HepG2 (cell line): Measurements from ENCODE around the gene VPS13C. TPM values are rescaled to one million over a fixed set of nuclear protein-coding genes. Genes with fewer than 3 reads are reported as not detected.

Experiments used
- ATAC-seq: fragments of 200-7000 bp; cut with Tn5 transposase; 3 replicates; pipeline ENCODE4 v1.9.1; 2020; ENCODE audit warnings: mild to moderate bottlenecking, moderate library complexity
- BruUV-seq: library from RNA; stranded (reverse); fragments of 400-500 nt; replicated peaks from 2 replicates; lab custom pipeline; 2021; lab: Mats Ljungman, UMichigan
- CTCF ChIA-PET: fragments of 300-600 bp; formaldehyde crosslinking; extraction: SDS; loops from one replicate; lab custom pipeline; 2021; ENCODE audit warnings: low total read pairs, inconsistent platforms, low intra/inter-chr PET ratio; lab: Yijun Ruan, JAX
- POLR2A ChIA-PET: fragments of 350-600 bp; sonication (Branson Sonifier 250); formaldehyde crosslinking; loops from one replicate; lab custom pipeline; 2020; ENCODE audit warnings: antibody characterized with exemption, inconsistent platforms; lab: Yijun Ruan, JAX
- DNase-seq: peaks from one replicate; pipeline ENCODE4 v3.0.0-alpha.2; 2015; ENCODE audit warnings: low spot score
- FAIRE-seq: peaks from 3 replicates; lab custom pipeline; 2011; peaks lifted over from hg19 to GRCh38; lab: Jason Lieb, UNC
- H2AFZ ChIP-seq: one replicate; pipeline ENCODE4 v1.6.1; 2011; ENCODE audit warnings: low read length, inconsistent platforms
- H3K27ac ChIP-seq: fragments of 300-600 bp; 3 replicates; pipeline ENCODE4 v1.8.0; 2011; ENCODE audit warnings: mixed run types, mild to moderate bottlenecking, mixed read lengths, low read length, inconsistent platforms; ENCODE audit not compliant: insufficient read depth; ENCODE audit errors: extremely low read length
- H3K27me3 ChIP-seq, 2 experiments: fragments of 200-600 bp in 1 of 2; 2 replicates in 1 of 2; 3 replicates in 1 of 2; pipeline versions ENCODE4 v1.6.0 to v1.8.0; 2011; ENCODE audit warnings: low read length in 2 of 2, mild to moderate bottlenecking in 2 of 2, moderate library complexity in 2 of 2, inconsistent platforms in 1 of 2; ENCODE audit not compliant: insufficient read depth in 2 of 2, control insufficient read depth in 1 of 2
- H3K36me3 ChIP-seq, 2 experiments: fragments of 200-600 bp in 1 of 2; replicated peaks in 1 of 2; 2 replicates in 1 of 2; 3 replicates in 1 of 2; pipeline versions ENCODE4 v1.5.1 to v1.8.0; 2011; ENCODE audit warnings: low read length in 2 of 2, inconsistent platforms in 1 of 2; ENCODE audit not compliant: insufficient read depth in 2 of 2, control insufficient read depth in 1 of 2
- H3K4me1 ChIP-seq: 2 replicates; pipeline ENCODE4 v1.5.1; 2012; ENCODE audit warnings: low read length, inconsistent platforms; ENCODE audit not compliant: insufficient read depth
- H3K4me2 ChIP-seq: 2 replicates; pipeline ENCODE4 v1.6.0; 2011; ENCODE audit warnings: low read depth, low read length, inconsistent platforms
- H3K4me3 ChIP-seq, 3 experiments: fragments of 200-600 bp in 1 of 3; sonication (generic), shearing (Covaris generic) in 1 of 3; replicated peaks in 1 of 3; 2 replicates each; pipeline ENCODE4 v1.5.1; 2011 to 2016; ENCODE audit warnings: low read length in 3 of 3, inconsistent platforms in 2 of 3, low read depth in 2 of 3, mild to moderate bottlenecking in 2 of 3, control low read depth in 1 of 3, mixed read lengths in 1 of 3; ENCODE audit not compliant: insufficient read depth in 1 of 3
- H3K79me2 ChIP-seq: one replicate; pipeline ENCODE4 v1.6.1; 2011; ENCODE audit warnings: low read length, inconsistent platforms; ENCODE audit not compliant: insufficient read depth
- H3K9ac ChIP-seq: 2 replicates; pipeline ENCODE4 v1.6.0; 2011; ENCODE audit warnings: mild to moderate bottlenecking, low read depth, low read length, inconsistent platforms; ENCODE audit not compliant: insufficient read depth
- H3K9me3 ChIP-seq: 2 replicates; pipeline ENCODE4 v1.5.1; 2012; ENCODE audit warnings: mild to moderate bottlenecking, low read length
- H4K20me1 ChIP-seq: 2 replicates; pipeline ENCODE4 v1.6.0; 2011; ENCODE audit warnings: inconsistent platforms, mild to moderate bottlenecking, low read length, moderate library complexity; ENCODE audit not compliant: insufficient read depth
- ATM ChIP-seq: fragments of 450-650 bp; IDR thresholded peaks from 2 replicates; pipeline ENCODE4 v1.7.1; 2017; ENCODE audit warnings: mild to moderate bottlenecking, borderline replicate concordance
- CHD4 ChIP-seq: fragments of 200-600 bp; sonication (generic); IDR thresholded peaks from 2 replicates; pipeline ENCODE4 v1.7.0; 2017; ENCODE audit warnings: mild to moderate bottlenecking, low read length, borderline replicate concordance
- DBP ChIP-seq: sonication (generic); formaldehyde crosslinking; IDR thresholded peaks from 2 replicates; pipeline ENCODE4 v1.4.0; 2020; ENCODE audit warnings: missing genetic modification reagents; ENCODE audit errors: not compliant biosample characterization
- GFI1 ChIP-seq: sonication (generic); formaldehyde crosslinking; IDR thresholded peaks from 2 replicates; pipeline ENCODE4 v1.5.0; 2020; ENCODE audit warnings: missing genetic modification reagents, mild to moderate bottlenecking, borderline replicate concordance
- HNRNPK ChIP-seq: fragments of 200-400 bp; formaldehyde crosslinking; IDR thresholded peaks from 2 replicates; pipeline ENCODE4 v1.6.1; 2018; ENCODE audit warnings: low read length, low read depth, moderate library complexity, mild to moderate bottlenecking; ENCODE audit not compliant: poor library complexity, severe bottlenecking
- TBX2 ChIP-seq: sonication (generic); formaldehyde crosslinking; IDR thresholded peaks from 2 replicates; pipeline ENCODE4 v1.5.0; 2020; ENCODE audit warnings: missing genetic modification reagents, mild to moderate bottlenecking, borderline replicate concordance
- ZKSCAN8 ChIP-seq: IDR thresholded peaks from 2 replicates; pipeline ENCODE4 v1.6.1; 2016; ENCODE audit warnings: borderline replicate concordance, missing genetic modification reagents, missing compliant biosample characterization
- ZNF121 ChIP-seq: sonication (generic); formaldehyde crosslinking; IDR thresholded peaks from 2 replicates; pipeline ENCODE4 v1.5.0; 2020; ENCODE audit warnings: mild to moderate bottlenecking, missing genetic modification reagents
- ZNF230 ChIP-seq: sonication (generic); formaldehyde crosslinking; IDR thresholded peaks from 2 replicates; pipeline ENCODE4 v1.4.0; 2020; ENCODE audit warnings: mild to moderate bottlenecking, missing genetic modification reagents
- ZNF24 ChIP-seq: fragments of 450-650 bp; IDR thresholded peaks from 2 replicates; pipeline ENCODE4 v1.6.1; 2017; ENCODE audit warnings: antibody characterized with exemption, mild to moderate bottlenecking
- ZNF558 ChIP-seq: sonication (generic); formaldehyde crosslinking; IDR thresholded peaks from 2 replicates; pipeline ENCODE4 v1.9.0; 2022; ENCODE audit warnings: mild to moderate bottlenecking, missing genetic modification reagents, borderline replicate concordance
- ZNF562 ChIP-seq: sonication (generic); formaldehyde crosslinking; IDR thresholded peaks from 2 replicates; pipeline ENCODE4 v1.8.0; 2022; ENCODE audit warnings: missing genetic modification reagents, borderline replicate concordance
- ZNF569 ChIP-seq: sonication (generic); formaldehyde crosslinking; IDR thresholded peaks from 2 replicates; pipeline ENCODE4 v1.5.0; 2020; ENCODE audit warnings: mild to moderate bottlenecking, missing genetic modification reagents, moderate library complexity, borderline replicate concordance
- ZNF639 ChIP-seq: conservative IDR thresholded peaks from 2 replicates; pipeline ENCODE4 v1.6.1; 2018; ENCODE audit warnings: missing genetic modification reagents
- ZNF773 ChIP-seq: sonication (generic); formaldehyde crosslinking; IDR thresholded peaks from 2 replicates; pipeline ENCODE4 v1.4.0; 2020; ENCODE audit warnings: missing genetic modification reagents, borderline replicate concordance
- WGBS: methylation state at CpG from one replicate; pipeline ENCODE4 v1.1.6; 2017; ENCODE audit warnings: low lambda C conversion rate; 5-methylcytosine and 5-hydroxymethylcytosine counted together
- in situ Hi-C: cut with HindIII; loops from 2 replicates; pipeline ENCODE4 v1.10.0; 2017; ENCODE audit warnings: low pct_unique_long_range_greater_than_20kb; ENCODE audit not compliant: extremely low pct_ligation_motif_present
- intact Hi-C: fragments of 100-400 bp; cut with micrococcal nuclease; formaldehyde crosslinking; loops from one replicate; pipeline ENCODE4 v1.10.0; 2022; ENCODE audit not compliant: unreplicated experiment
- polyA plus RNA-seq, 8 experiments: library from polyadenylated mRNA; depleted of rRNA in 3 of 8; stranded (reverse) in 7 of 8; unstranded in 1 of 8; fragments of >200 nt; fragmentation: Illumina TruSeq in 4 of 8; extraction: Trizol in 4 of 8; gene quantifications; 2 replicates each; pipeline versions ENCODE4 v1.2.1 to v1.2.3, GENCODE V29; 2011 to 2016; ENCODE audit warnings: low read depth in 4 of 8, missing spikeins in 1 of 8, mixed read lengths in 1 of 8; ENCODE audit not compliant: insufficient read depth in 1 of 8
- total RNA-seq, 5 experiments: library from RNA; depleted of rRNA; stranded (reverse); fragments of >200 nt; fragmentation: Illumina TruSeq; extraction: Trizol; gene quantifications; 2 replicates each; pipeline ENCODE4 v1.2.3, GENCODE V29; 2016; ENCODE audit warnings: low read depth in 1 of 5
- TF ChIP-seq, protein P1 (sequence below): sonication (generic); formaldehyde crosslinking; IDR thresholded peaks from 2 replicates; pipeline ENCODE4 v1.5.0; 2020; ENCODE audit warnings: mild to moderate bottlenecking, missing genetic modification reagents

The VPS13C gene
- total and polyA plus RNA-seq, 2 of the 13 experiments (the other 11 are each of a cell fraction or from before 2014, with no cell fraction given), result 10.9 to 26.8 TPM

DNA sequence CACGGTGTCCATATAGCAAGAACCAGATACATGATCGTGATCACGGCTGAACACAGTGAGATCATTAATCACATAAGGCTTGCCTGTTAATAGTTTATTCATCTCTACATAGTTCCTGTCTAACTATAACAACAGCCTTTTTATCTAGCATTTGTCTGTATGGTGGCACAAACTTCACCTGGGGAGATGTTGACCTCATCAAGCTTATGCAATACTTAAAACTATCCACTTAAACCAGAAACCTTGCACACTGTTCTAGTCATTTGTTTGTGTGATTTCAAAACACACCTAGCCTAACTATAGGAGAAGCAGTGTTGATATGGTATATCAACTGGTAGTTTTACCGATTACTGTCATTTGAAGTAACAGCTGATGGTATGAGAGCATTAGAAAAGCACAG, 124.8 kb downstream of the VPS13C start:
- H3K4me2 ChIP-seq, result no peak overlapping the region
- 91% methylated on average over 4 of the region's 4 CpGs for WGBS
- ATAC-seq (no peak), FAIRE-seq (no peak), DNase-seq (no peak)
- in situ Hi-C loops, result no loop called here
- ChIA-PET CTCF (no interaction called here), POLR2A (no interaction called here)
- no peaks in the 10 kb centered on the region for H4K20me1 ChIP-seq
- H3K9ac ChIP-seq, result no peak overlapping the region
- no peaks in the 10 kb centered on the region for H3K27me3 ChIP-seq
- H3K4me1 ChIP-seq, result no peaks in the 10 kb centered on the region
- intact Hi-C loops, result no loop called here
- H3K36me3 ChIP-seq, result peaks cover 0 to 3% of the 10 kb centered on the region in 2 experiments; a peak in 1 of 5 replicates
- H3K79me2 ChIP-seq, result no peaks in the 10 kb centered on the region
- no peaks in the 10 kb centered on the region for H3K9me3 ChIP-seq
- TF ChIP-seq ZNF24, result no peak
- TF ChIP-seq HNRNPK, result no peak
- TF ChIP-seq ZNF773 (CRISPR knock-in tag), result no peak
- no peak for TF ChIP-seq ATM
- no peak for TF ChIP-seq ZNF639 (CRISPR knock-in tag)
- no peak for TF ChIP-seq TBX2 (CRISPR knock-in tag)
- TF ChIP-seq GFI1 (CRISPR knock-in tag), result no peak
- no peak for TF ChIP-seq ZNF121 (CRISPR knock-in tag)
- no peak for TF ChIP-seq ZNF558 (CRISPR knock-in tag)
- no peak for TF ChIP-seq ZKSCAN8 (CRISPR knock-in tag)
- TF ChIP-seq, protein P1, sequence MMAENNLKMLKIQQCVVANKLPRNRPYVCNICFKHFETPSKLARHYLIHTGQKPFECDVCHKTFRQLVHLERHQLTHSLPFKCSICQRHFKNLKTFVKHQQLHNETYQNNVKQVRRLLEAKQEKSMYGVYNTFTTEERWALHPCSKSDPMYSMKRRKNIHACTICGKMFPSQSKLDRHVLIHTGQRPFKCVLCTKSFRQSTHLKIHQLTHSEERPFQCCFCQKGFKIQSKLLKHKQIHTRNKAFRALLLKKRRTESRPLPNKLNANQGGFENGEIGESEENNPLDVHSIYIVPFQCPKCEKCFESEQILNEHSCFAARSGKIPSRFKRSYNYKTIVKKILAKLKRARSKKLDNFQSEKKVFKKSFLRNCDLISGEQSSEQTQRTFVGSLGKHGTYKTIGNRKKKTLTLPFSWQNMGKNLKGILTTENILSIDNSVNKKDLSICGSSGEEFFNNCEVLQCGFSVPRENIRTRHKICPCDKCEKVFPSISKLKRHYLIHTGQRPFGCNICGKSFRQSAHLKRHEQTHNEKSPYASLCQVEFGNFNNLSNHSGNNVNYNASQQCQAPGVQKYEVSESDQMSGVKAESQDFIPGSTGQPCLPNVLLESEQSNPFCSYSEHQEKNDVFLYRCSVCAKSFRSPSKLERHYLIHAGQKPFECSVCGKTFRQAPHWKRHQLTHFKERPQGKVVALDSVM (CRISPR knock-in tag), result no peak
- TF ChIP-seq CHD4, result no peak
- TF ChIP-seq ZNF569 (CRISPR knock-in tag), result no peak
- TF ChIP-seq DBP (CRISPR knock-in tag), result no peak
- TF ChIP-seq ZNF230 (CRISPR knock-in tag), result no peak
- no peak for TF ChIP-seq ZNF562 (CRISPR knock-in tag)
- BruUV-seq, result no TSS peak
- H3K4me3 ChIP-seq, result no peak overlapping the region
- no peak overlapping the region for H3K27ac ChIP-seq
- H2AFZ ChIP-seq, result no peak overlapping the region
